ENCODE data around the gene ATP6V1B1.

The ATP6V1B1 gene

DNA sequence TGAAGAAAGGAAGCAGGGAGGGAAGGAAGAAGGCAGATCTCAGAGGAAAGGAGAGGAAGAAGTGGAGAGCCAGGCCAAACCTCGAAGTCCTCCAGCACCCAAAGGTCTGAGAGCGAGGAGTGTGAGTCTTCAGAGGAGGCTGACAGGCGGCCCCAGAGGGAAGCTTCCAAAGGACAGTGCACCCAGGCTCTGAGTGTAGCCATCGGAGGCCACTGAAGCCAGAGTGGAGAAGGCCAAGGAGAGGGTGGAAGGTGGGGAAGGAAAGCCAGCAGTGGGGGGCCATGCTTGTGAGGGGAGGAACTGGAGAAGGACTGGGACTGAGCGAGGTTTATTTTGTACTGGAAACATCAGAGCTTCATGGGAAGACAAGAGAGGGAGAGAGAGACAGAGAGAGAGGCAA, 6.0 kb downstream of the ATP6V1B1 start:
- no peak for DNase-seq
- in situ Hi-C loops (cut with HindIII; ENCODE audit: low pct_ligation_motif_present, low sequenced_read_pairs), result no loop called here
- Histone ChIP-seq H3K4me3 (ENCODE audit: low read depth, low read length) (no peak overlapping the region), H3K27ac (no peak overlapping the region), H3K36me3 (replicated peaks) (no peaks in the 10 kb centered on the region), H3K27me3 (replicated peaks) (no peaks in the 10 kb centered on the region)
- TF ChIP-seq, protein P1, sequence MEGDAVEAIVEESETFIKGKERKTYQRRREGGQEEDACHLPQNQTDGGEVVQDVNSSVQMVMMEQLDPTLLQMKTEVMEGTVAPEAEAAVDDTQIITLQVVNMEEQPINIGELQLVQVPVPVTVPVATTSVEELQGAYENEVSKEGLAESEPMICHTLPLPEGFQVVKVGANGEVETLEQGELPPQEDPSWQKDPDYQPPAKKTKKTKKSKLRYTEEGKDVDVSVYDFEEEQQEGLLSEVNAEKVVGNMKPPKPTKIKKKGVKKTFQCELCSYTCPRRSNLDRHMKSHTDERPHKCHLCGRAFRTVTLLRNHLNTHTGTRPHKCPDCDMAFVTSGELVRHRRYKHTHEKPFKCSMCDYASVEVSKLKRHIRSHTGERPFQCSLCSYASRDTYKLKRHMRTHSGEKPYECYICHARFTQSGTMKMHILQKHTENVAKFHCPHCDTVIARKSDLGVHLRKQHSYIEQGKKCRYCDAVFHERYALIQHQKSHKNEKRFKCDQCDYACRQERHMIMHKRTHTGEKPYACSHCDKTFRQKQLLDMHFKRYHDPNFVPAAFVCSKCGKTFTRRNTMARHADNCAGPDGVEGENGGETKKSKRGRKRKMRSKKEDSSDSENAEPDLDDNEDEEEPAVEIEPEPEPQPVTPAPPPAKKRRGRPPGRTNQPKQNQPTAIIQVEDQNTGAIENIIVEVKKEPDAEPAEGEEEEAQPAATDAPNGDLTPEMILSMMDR (IDR thresholded peaks at IDR 0.05; ENCODE audit: low read depth, low read length, missing control alignments), result no peak

- no peak for DNase-seq
- Histone ChIP-seq H3K36me3 (replicated peaks) (no peaks in the 10 kb centered on the region), H3K4me3 (ENCODE audit: low read depth, low read length) (no peak overlapping the region), H3K27ac (no peak overlapping the region), H3K27me3 (replicated peaks) (no peaks in the 10 kb centered on the region)
- in situ Hi-C loops (cut with HindIII; ENCODE audit: low pct_ligation_motif_present, low sequenced_read_pairs), result no loop called here
- TF ChIP-seq, protein P1 (IDR thresholded peaks at IDR 0.05; ENCODE audit: low read depth, low read length, missing control alignments), result no peak
Observed at GRCh38 chr2:70942396-70943204, 6.9 kb downstream of the ATP6V1B1 start.

DNA sequence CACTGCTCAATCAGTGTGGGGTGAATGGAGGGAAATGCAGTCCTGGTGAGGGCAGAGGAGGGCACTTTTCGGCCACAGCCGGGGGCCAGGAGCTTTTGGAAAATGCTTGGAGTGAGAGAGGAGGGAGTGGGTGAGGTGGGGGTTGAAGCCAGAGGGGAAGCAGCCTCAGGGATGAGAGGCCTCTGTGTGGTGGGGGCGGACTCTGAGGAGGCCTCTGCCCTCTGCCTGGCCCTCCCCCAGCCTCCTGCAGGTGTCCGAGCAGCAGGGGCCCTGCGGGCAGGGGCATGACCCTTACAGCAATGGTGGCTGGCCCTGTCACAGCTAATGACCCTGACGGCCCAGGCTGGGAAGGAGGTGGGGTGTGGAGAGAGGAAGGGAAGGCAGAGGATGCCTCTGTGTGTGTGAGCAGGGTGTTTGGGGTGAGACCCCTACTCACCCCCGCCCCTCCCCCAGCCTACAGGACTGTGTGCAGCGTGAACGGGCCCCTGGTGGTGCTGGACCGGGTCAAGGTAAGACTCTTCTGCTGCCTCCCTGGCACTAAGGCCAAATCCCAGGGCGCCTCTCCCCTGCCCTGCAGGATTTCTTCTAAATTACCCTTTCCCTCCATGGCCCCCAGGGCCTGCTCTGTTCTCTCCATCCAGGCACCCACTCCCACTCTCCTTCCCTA, 7.6 kb downstream of the ATP6V1B1 start:
- no peaks in the 10 kb centered on the region for H3K27me3 ChIP-seq (replicated peaks)
- no peak overlapping the region for H3K4me3 ChIP-seq (ENCODE audit: low read depth, low read length)
- in situ Hi-C loops (cut with HindIII; ENCODE audit: low pct_ligation_motif_present, low sequenced_read_pairs), result no loop called here
- DNase-seq, result no peak
- no peak overlapping the region for H3K27ac ChIP-seq
- TF ChIP-seq, protein P1 (IDR thresholded peaks at IDR 0.05; ENCODE audit: low read depth, low read length, missing control alignments), result no peak
- H3K36me3 ChIP-seq (replicated peaks), result no peaks in the 10 kb centered on the region

GRCh38 chr2:70944111-70944690, 8.5 kb downstream of the ATP6V1B1 start:
- Histone ChIP-seq H3K27me3 (replicated peaks) (no peaks in the 10 kb centered on the region), H3K36me3 (replicated peaks) (no peaks in the 10 kb centered on the region), H3K4me3 (ENCODE audit: low read depth, low read length) (no peak overlapping the region), H3K27ac (no peak overlapping the region)
- DNase-seq, result no peak
- TF ChIP-seq, protein P1 (IDR thresholded peaks at IDR 0.05; ENCODE audit: low read depth, low read length, missing control alignments), result no peak
- in situ Hi-C loops (cut with HindIII; ENCODE audit: low pct_ligation_motif_present, low sequenced_read_pairs), result no loop called here

GRCh38 chr2:70946832-70947442, 11.2 kb downstream of the ATP6V1B1 start:
- H3K36me3 ChIP-seq (replicated peaks), result no peaks in the 10 kb centered on the region
- TF ChIP-seq, protein P1 (IDR thresholded peaks at IDR 0.05; ENCODE audit: low read depth, low read length, missing control alignments), result peak; percentile 85
- H3K27ac ChIP-seq, result no peak overlapping the region
- no peak overlapping the region for H3K4me3 ChIP-seq (ENCODE audit: low read depth, low read length)
- H3K27me3 ChIP-seq (replicated peaks), result no peaks in the 10 kb centered on the region
- DNase-seq, result peak; percentile 64
- in situ Hi-C loops (cut with HindIII; ENCODE audit: low pct_ligation_motif_present, low sequenced_read_pairs), result no loop called here
